ENCODE measurements around the gene PGPEP1.

The PGPEP1 gene

GRCh38 chr19:18390065-18390907 is 49.9 kb downstream of the PGPEP1 start:
- no peak for TF ChIP-seq SIN3A (IDR thresholded peaks at IDR 0.05; ENCODE audit: borderline replicate concordance, insufficient read depth, low read length)
- TF ChIP-seq POLR2AphosphoS5 (IDR thresholded peaks at IDR 0.05; ENCODE audit: low read depth, low read length) = no peak
- TF ChIP-seq TAF1 (IDR thresholded peaks at IDR 0.05; ENCODE audit: borderline replicate concordance, insufficient read depth, low read length) = no peak

GRCh38 chr19:18391509-18392075 is 51.2 kb downstream of the PGPEP1 start:
- TF ChIP-seq REST (IDR thresholded peaks at IDR 0.05; ENCODE audit: insufficient read depth in 1 of 2, low read depth in 2 of 2, low read length in 2 of 2) (no peak), TAF1 (IDR thresholded peaks at IDR 0.05; ENCODE audit: borderline replicate concordance, insufficient read depth, low read length) (no peak), POLR2AphosphoS5 (IDR thresholded peaks at IDR 0.05; ENCODE audit: low read depth, low read length) (no peak), SIN3A (IDR thresholded peaks at IDR 0.05; ENCODE audit: borderline replicate concordance, insufficient read depth, low read length) (no peak), FOXP2 (optimal IDR thresholded peaks at IDR 0.05; ENCODE audit: borderline replicate concordance, extremely low read depth, extremely low read length, insufficient read depth) (no peak)

GRCh38 chr19:18392417-18392816 is 52.0 kb downstream of the PGPEP1 start:
- TF ChIP-seq SIN3A (IDR thresholded peaks at IDR 0.05; ENCODE audit: borderline replicate concordance, insufficient read depth, low read length) (no peak), FOXP2 (optimal IDR thresholded peaks at IDR 0.05; ENCODE audit: borderline replicate concordance, extremely low read depth, extremely low read length, insufficient read depth) (no peak), POLR2AphosphoS5 (IDR thresholded peaks at IDR 0.05; ENCODE audit: low read depth, low read length) (no peak), REST (IDR thresholded peaks at IDR 0.05; ENCODE audit: insufficient read depth in 1 of 2, low read depth in 2 of 2, low read length in 2 of 2) (no peak)

GRCh38 chr19:18392926-18393325 is 52.5 kb downstream of the PGPEP1 start:
- no peak for TF ChIP-seq SIN3A (IDR thresholded peaks at IDR 0.05; ENCODE audit: borderline replicate concordance, insufficient read depth, low read length)
- TF ChIP-seq REST (IDR thresholded peaks at IDR 0.05; ENCODE audit: insufficient read depth in 1 of 2, low read depth in 2 of 2, low read length in 2 of 2) = no peak
- no peak for TF ChIP-seq FOXP2 (optimal IDR thresholded peaks at IDR 0.05; ENCODE audit: borderline replicate concordance, extremely low read depth, extremely low read length, insufficient read depth)
- no peak for TF ChIP-seq POLR2AphosphoS5 (IDR thresholded peaks at IDR 0.05; ENCODE audit: low read depth, low read length)
- no peak for TF ChIP-seq TAF1 (IDR thresholded peaks at IDR 0.05; ENCODE audit: borderline replicate concordance, insufficient read depth, low read length)

- TF ChIP-seq SIN3A (IDR thresholded peaks at IDR 0.05; ENCODE audit: borderline replicate concordance, insufficient read depth, low read length) (no peak), REST (IDR thresholded peaks at IDR 0.05; ENCODE audit: insufficient read depth in 1 of 2, low read depth in 2 of 2, low read length in 2 of 2) (no peak), FOXP2 (optimal IDR thresholded peaks at IDR 0.05; ENCODE audit: borderline replicate concordance, extremely low read depth, extremely low read length, insufficient read depth) (no peak), POLR2AphosphoS5 (IDR thresholded peaks at IDR 0.05; ENCODE audit: low read depth, low read length) (no peak), TAF1 (IDR thresholded peaks at IDR 0.05; ENCODE audit: borderline replicate concordance, insufficient read depth, low read length) (no peak)
Measured at GRCh38 chr19:18393836-18394235, 53.4 kb downstream of the PGPEP1 start.

All from PFSK-1 (cell line).